Neuron (in vitro differentiated cells): ENCODE results near the gene CHST15.
"Not testable (repeated sequence)": the region's sequence is repeated elsewhere in the genome, so short reads cannot be mapped to it uniquely, and the experiment has no call there.

Experiments
- H2AFZ ChIP-seq: one replicate; pipeline ENCODE4 v1.6.1; 2013; ENCODE audit warnings: low read depth, mild to moderate bottlenecking, inconsistent platforms, low read length, moderate library complexity
- H3K27me3 ChIP-seq: one replicate; pipeline ENCODE4 v1.6.1; 2013; ENCODE audit warnings: low read length; ENCODE audit not compliant: insufficient read depth
- H3K36me3 ChIP-seq: one replicate; pipeline ENCODE4 v1.6.1; 2013; ENCODE audit warnings: low read length; ENCODE audit not compliant: insufficient read depth
- H3K4me1 ChIP-seq: one replicate; pipeline ENCODE4 v1.6.1; 2013; ENCODE audit warnings: low read length; ENCODE audit not compliant: insufficient read depth
- H3K4me3 ChIP-seq: 2 replicates; pipeline ENCODE4 v1.5.1; 2013; ENCODE audit warnings: mild to moderate bottlenecking, low read length, moderate library complexity
- H3K9me3 ChIP-seq: one replicate; pipeline ENCODE4 v1.6.1; 2013; ENCODE audit warnings: low read length

The CHST15 gene

GRCh38 chr10:124101351-124101750 lies 8.0 kb upstream of the CHST15 start:
- Histone ChIP-seq H3K9me3 (peaks cover 2% of the 10 kb centered on the region), H3K27me3 (no peaks in the 10 kb centered on the region), H3K4me3 (no peak overlapping the region), H3K4me1 (no peaks in the 10 kb centered on the region), H3K36me3 (no peaks in the 10 kb centered on the region), H2AFZ (no peak overlapping the region)

- H2AFZ ChIP-seq, H3K9me3 ChIP-seq, H3K36me3 ChIP-seq, H3K4me1 ChIP-seq, H3K4me3 ChIP-seq, H3K27me3 ChIP-seq: not testable (repeated sequence)
Measured at GRCh38 chr10:124100651-124101050, 7.3 kb upstream of the CHST15 start.

GRCh38 chr10:124100124-124100523 lies 6.7 kb upstream of the CHST15 start:
- Histone ChIP-seq H3K36me3 (no peaks in the 10 kb centered on the region), H3K4me3 (no peak overlapping the region), H3K4me1 (peaks cover 2% of the 10 kb centered on the region), H3K27me3 (no peaks in the 10 kb centered on the region), H2AFZ (no peak overlapping the region), H3K9me3 (peaks cover 2% of the 10 kb centered on the region)

GRCh38 chr10:124099604-124100003 lies 6.2 kb upstream of the CHST15 start:
- Histone ChIP-seq H3K4me3 (no peak overlapping the region), H2AFZ (no peak overlapping the region), H3K9me3 (peaks cover 2% of the 10 kb centered on the region), H3K4me1 (peaks cover 7% of the 10 kb centered on the region), H3K27me3 (no peaks in the 10 kb centered on the region), H3K36me3 (no peaks in the 10 kb centered on the region)

GRCh38 chr10:124098575-124098974 lies 5.2 kb upstream of the CHST15 start:
- Histone ChIP-seq H2AFZ (no peak overlapping the region), H3K4me1 (peaks cover 13% of the 10 kb centered on the region), H3K36me3 (no peaks in the 10 kb centered on the region), H3K27me3 (no peaks in the 10 kb centered on the region), H3K4me3 (no peak overlapping the region), H3K9me3 (peaks cover 2% of the 10 kb centered on the region)

- H3K4me1 ChIP-seq = peaks cover 13% of the 10 kb centered on the region
- no peaks in the 10 kb centered on the region for H3K36me3 ChIP-seq
- no peak overlapping the region for H2AFZ ChIP-seq
- H3K4me3 ChIP-seq = no peak overlapping the region
- peaks cover 2% of the 10 kb centered on the region for H3K9me3 ChIP-seq
- no peaks in the 10 kb centered on the region for H3K27me3 ChIP-seq
Measured at GRCh38 chr10:124097883-124098282, 4.5 kb upstream of the CHST15 start.

GRCh38 chr10:124096494-124096893 lies 3.1 kb upstream of the CHST15 start:
- H3K4me3 ChIP-seq = no peak overlapping the region
- peaks cover 2% of the 10 kb centered on the region for H3K9me3 ChIP-seq
- no peaks in the 10 kb centered on the region for H3K27me3 ChIP-seq
- H3K4me1 ChIP-seq = peaks cover 16% of the 10 kb centered on the region
- no peak overlapping the region for H2AFZ ChIP-seq
- no peaks in the 10 kb centered on the region for H3K36me3 ChIP-seq

GRCh38 chr10:124095801-124096200 lies 2.4 kb upstream of the CHST15 start:
- not testable (repeated sequence) for H2AFZ ChIP-seq, H3K4me3 ChIP-seq, H3K9me3 ChIP-seq, H3K27me3 ChIP-seq, H3K36me3 ChIP-seq
- H3K4me1 ChIP-seq = peaks cover 21% of the 10 kb centered on the region

GRCh38 chr10:124095096-124095495 lies 1.7 kb upstream of the CHST15 start:
- H3K27me3 ChIP-seq = no peaks in the 10 kb centered on the region
- no peak overlapping the region for H3K4me3 ChIP-seq
- H2AFZ ChIP-seq = no peak overlapping the region
- H3K36me3 ChIP-seq = no peaks in the 10 kb centered on the region
- H3K9me3 ChIP-seq = no peaks in the 10 kb centered on the region
- H3K4me1 ChIP-seq = peaks cover 21% of the 10 kb centered on the region

- H3K27me3 ChIP-seq = no peaks in the 10 kb centered on the region
- H3K9me3 ChIP-seq = no peaks in the 10 kb centered on the region
- peak overlapping the region; percentile 17 for H3K4me3 ChIP-seq
- H3K4me1 ChIP-seq = peaks cover 21% of the 10 kb centered on the region
- H3K36me3 ChIP-seq = no peaks in the 10 kb centered on the region
- no peak overlapping the region for H2AFZ ChIP-seq
Measured at GRCh38 chr10:124094419-124094785, 1.0 kb upstream of the CHST15 start.

GRCh38 chr10:124093774-124094418 lies 498 bp upstream of the CHST15 start:
- peak overlapping the region; percentile 76 for H3K4me3 ChIP-seq
- H2AFZ ChIP-seq = peak overlapping the region; percentile 56
- not testable (repeated sequence) for H3K27me3 ChIP-seq, H3K36me3 ChIP-seq, H3K9me3 ChIP-seq
- peaks cover 21% of the 10 kb centered on the region for H3K4me1 ChIP-seq

- no peaks in the 10 kb centered on the region for H3K27me3 ChIP-seq
Measured at GRCh38 chr10:124092250-124092859, 1.0 kb downstream of the CHST15 start.

GRCh38 chr10:124091646-124092249 lies 1.6 kb downstream of the CHST15 start:
- H2AFZ ChIP-seq = no peak overlapping the region
- no peaks in the 10 kb centered on the region for H3K9me3 ChIP-seq
- peak overlapping the region; percentile 76 for H3K4me3 ChIP-seq
- no peaks in the 10 kb centered on the region for H3K36me3 ChIP-seq
- H3K4me1 ChIP-seq = peaks cover 21% of the 10 kb centered on the region
- no peaks in the 10 kb centered on the region for H3K27me3 ChIP-seq

More at GRCh38 chr10:124092250-124092859, 1.0 kb downstream of the CHST15 start:
- no peaks in the 10 kb centered on the region for H3K36me3 ChIP-seq
- peak overlapping the region; percentile 56 for H2AFZ ChIP-seq
- H3K4me3 ChIP-seq = peak overlapping the region; percentile 76
- H3K4me1 ChIP-seq = peaks cover 21% of the 10 kb centered on the region
- no peaks in the 10 kb centered on the region for H3K9me3 ChIP-seq
